ENCODE measurements around the gene CCNI.
A peak's percentile ranks its signal among the peaks of the same experiment; 100 is the strongest.
"Not testable (repeated sequence)": the region's sequence is repeated elsewhere in the genome, so short reads cannot be mapped to it uniquely, and the experiment has no call there.

The CCNI gene

GRCh38 chr4:77082886-77083608 is 7.3 kb upstream of the CCNI start:
- no peak for DNase-seq (ENCODE audit: extremely low read depth in 1 of 2, low read depth in 1 of 2)

GRCh38 chr4:77080806-77081205 is 5.0 kb upstream of the CCNI start:
- not testable (repeated sequence) for DNase-seq (ENCODE audit: extremely low read depth in 1 of 2, low read depth in 1 of 2)

GRCh38 chr4:77079281-77079680 is 3.5 kb upstream of the CCNI start:
- no peak for DNase-seq (ENCODE audit: extremely low read depth in 1 of 2, low read depth in 1 of 2)

- no peak for DNase-seq (ENCODE audit: extremely low read depth in 1 of 2, low read depth in 1 of 2)
Measured at GRCh38 chr4:77078401-77078800, 2.6 kb upstream of the CCNI start.

DNA sequence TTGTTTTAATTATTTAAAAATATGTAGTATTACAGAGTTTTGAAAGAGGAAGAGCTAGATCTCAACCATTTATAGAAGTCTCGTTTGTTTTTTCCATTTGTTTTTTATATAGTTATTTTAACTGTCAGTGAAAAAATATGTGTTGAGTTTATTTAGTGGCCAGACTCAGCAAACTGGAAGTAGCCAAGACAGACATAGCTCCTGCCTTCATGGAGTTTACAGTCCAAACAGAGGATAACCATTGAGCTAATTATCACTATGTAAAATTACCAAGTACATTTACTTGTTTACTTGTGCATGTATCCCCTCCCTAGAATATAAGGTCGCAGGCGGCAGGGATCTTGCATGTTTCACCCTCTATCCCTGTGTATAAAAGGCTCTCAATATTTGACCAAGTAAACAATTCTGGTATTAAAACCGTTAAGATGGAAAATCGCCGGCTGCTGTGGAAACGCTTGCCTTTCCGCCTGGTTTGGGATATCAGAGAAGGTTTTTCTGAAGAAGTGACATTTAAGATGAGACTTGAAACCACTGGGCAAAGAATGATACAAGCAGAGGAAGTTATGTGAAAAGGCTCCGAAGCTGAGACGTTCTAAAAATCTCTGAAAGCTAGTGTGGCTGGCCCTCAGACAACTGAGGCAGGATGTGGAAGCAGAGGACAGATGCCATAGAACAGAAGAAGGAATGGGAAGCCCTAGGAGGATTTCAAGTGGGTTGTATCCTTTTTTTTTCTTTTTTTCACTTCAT is 1.3 kb upstream of the CCNI start:
- DNase-seq (ENCODE audit: extremely low read depth in 1 of 2, low read depth in 1 of 2): peak in 1 of 2 donors; percentile 5

DNA sequence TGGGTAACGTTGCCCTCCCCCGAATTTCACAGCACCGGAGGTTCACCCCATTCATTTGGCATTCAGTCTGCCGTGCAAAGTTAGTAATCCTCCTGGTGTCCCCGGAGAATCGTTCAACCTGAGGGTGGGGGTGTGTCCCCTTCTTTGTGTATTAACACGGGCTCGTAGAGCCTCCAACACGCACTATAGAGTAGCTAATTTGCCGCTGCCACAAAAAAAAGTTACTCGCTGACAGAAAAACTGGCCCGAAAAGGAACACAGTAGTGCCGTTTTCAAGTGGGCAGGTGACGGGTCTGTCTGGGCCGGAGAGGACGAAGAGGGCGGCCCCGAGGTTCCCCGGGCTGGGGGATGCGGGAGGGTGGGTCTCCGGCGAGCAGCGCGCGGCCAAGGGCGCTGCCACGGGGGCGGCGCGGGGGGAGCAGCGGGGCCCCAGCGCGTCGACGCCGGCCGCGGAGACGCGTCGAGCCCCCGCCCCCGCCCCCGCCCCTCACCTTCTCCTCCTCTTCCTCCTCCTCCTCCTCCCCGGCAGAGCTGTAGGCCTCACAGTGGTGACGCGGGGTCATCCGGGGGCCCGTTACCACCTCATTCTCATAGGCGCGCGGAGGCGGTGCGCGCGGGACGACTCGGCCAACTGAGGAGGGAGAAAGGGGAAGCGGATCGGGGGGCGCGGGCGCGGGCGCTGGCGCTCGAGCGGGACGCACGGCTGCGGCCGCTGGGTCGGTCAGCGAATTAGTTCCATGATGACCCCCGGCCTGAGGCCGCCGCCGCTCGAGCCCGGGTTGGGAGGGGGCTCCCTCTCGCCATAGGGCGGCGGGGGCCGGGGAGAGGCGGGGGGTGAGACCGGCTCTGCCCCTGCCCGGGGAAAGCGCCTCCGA is 571 bp downstream of the CCNI start:
- DNase-seq (ENCODE audit: extremely low read depth in 1 of 2, low read depth in 1 of 2): peak; percentile 58 to 79

GRCh38 chr4:77074381-77074831 is 1.4 kb downstream of the CCNI start:
- DNase-seq (ENCODE audit: extremely low read depth in 1 of 2, low read depth in 1 of 2): no peak

GRCh38 chr4:77073981-77074380 is 1.8 kb downstream of the CCNI start:
- DNase-seq (ENCODE audit: extremely low read depth in 1 of 2, low read depth in 1 of 2): no peak

GRCh38 chr4:77073106-77073809 is 2.5 kb downstream of the CCNI start:
- DNase-seq (ENCODE audit: extremely low read depth in 1 of 2, low read depth in 1 of 2): no peak

- DNase-seq (ENCODE audit: extremely low read depth in 1 of 2, low read depth in 1 of 2): no peak
Measured at GRCh38 chr4:77072195-77072753, 3.5 kb downstream of the CCNI start.

DNA sequence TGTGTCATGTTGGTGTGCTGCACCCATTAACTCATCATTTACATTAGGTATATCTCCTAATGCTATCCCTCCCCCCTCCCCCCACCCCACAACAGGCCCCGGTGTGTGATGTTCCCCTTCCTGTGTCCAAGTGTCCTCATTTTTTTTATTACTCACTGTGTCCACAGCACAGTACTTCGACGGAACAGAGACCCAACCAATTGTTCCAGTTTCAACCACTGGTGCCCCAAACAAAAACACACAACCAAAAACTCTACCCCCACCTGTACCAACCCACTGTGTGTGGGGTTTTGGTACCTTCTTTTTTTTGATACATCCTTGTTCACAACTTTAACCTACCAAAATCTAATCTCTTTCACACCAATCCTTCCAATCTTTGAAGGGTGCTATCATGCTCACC is 6.3 kb downstream of the CCNI start:
- not testable (repeated sequence) for DNase-seq (ENCODE audit: extremely low read depth in 1 of 2, low read depth in 1 of 2)

- no peak for DNase-seq (ENCODE audit: extremely low read depth in 1 of 2, low read depth in 1 of 2)
Measured at GRCh38 chr4:77065382-77065781, 10.4 kb downstream of the CCNI start.

GRCh38 chr4:77062856-77063255 is 12.9 kb downstream of the CCNI start:
- no peak for DNase-seq (ENCODE audit: extremely low read depth in 1 of 2, low read depth in 1 of 2)

GRCh38 chr4:77052352-77052751 is 23.4 kb downstream of the CCNI start:
- DNase-seq (ENCODE audit: extremely low read depth in 1 of 2, low read depth in 1 of 2): peak in 1 of 2 donors; percentile 29

DNA sequence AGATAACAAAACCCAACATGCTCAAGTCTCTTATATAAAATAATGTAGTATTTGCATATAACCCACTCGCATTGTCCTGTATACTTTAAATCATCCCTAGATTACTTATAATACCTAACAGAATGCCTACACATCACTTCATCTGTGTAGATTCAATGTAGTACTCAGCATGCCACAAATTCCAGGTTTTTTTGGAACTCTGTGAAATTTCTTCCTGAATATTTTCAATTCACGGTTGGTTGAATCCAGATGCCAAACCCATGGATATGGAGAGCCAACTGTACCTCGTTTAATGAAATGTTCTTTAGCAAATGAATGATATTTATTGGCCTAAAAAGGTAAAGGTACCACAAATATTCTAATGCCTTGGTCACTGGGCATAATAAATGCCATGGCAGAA is 24.8 kb downstream of the CCNI start:
- no peak for DNase-seq (ENCODE audit: extremely low read depth in 1 of 2, low read depth in 1 of 2)

- DNase-seq (ENCODE audit: extremely low read depth in 1 of 2, low read depth in 1 of 2): no peak
Measured at GRCh38 chr4:77047037-77047436, 28.8 kb downstream of the CCNI start.

GRCh38 chr4:77045490-77045889 is 30.3 kb downstream of the CCNI start:
- no peak for DNase-seq (ENCODE audit: extremely low read depth in 1 of 2, low read depth in 1 of 2)

DNA sequence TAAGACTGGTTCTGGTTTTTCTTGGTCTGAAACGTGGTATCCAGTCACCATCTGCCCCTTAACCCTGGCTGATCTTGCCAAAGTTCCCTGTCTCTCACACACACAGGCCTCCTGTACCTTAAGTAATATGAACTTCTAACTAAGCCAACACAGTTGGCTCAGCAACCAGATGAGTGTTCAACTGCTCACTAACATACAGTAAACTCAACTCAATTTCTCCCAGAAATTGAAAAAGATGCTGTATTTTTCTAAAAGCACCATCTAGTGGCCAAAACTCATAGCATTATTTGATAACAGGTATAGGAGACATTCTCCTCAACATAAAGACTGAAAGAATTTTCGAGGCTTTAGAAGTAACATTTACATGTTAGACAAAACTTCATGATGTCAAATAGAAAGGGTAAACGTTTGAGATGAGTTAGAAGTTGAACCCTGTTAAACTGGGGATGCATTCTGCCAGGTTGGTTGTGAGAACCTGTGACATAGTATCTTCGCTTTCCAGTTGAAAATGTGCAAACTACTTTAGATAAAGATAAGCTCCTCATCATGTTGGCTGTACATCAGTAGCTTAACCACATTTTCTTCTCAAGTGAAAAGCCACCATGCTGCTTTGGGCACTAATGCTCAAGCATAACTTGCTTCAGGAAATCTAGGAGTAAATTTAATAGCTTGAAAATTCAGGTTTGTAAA is 31.2 kb downstream of the CCNI start:
- DNase-seq (ENCODE audit: extremely low read depth in 1 of 2, low read depth in 1 of 2): no peak

GRCh38 chr4:77043507-77044136 is 32.2 kb downstream of the CCNI start:
- DNase-seq (ENCODE audit: extremely low read depth in 1 of 2, low read depth in 1 of 2): no peak

Measured in stimulated activated CD8-positive, alpha-beta memory T cell treated with anti-CD3 and anti-CD28 coated beads, Interleukin-7, amount 100 ng/mL, for 48 hours (primary cell).